CD4-positive, alpha-beta T cell treated with Interleukin-10 for 1 hour (primary cell): ENCODE data around the gene ZNF69.
"Not testable (repeated sequence)": the region's sequence is repeated elsewhere in the genome, so short reads cannot be mapped to it uniquely, and the experiment has no call there.

Experiments
- DNase-seq: peaks from one replicate; pipeline ENCODE4 v3.0.0-alpha.2; 2020

ZNF69 gene

GRCh38 chr19:11887611-11888531 is at the start of gene ZNF69:
Gene ZNF69 (plus strand): TSS chr19:11887782. CDS start chr19:11887924, 142 bp downstream.
- peak; percentile 62 for DNase-seq

GRCh38 chr19:11843722-11844121 is 43.9 kb upstream of the ZNF69 start:
- no peak for DNase-seq

- not testable (repeated sequence) for DNase-seq
Observed at GRCh38 chr19:11847615-11848014, 40.0 kb upstream of the ZNF69 start.

- DNase-seq = no peak
Observed at GRCh38 chr19:11848200-11848593, 39.4 kb upstream of the ZNF69 start.

- DNase-seq = peak; percentile 90
Observed at GRCh38 chr19:11848594-11849469, 38.8 kb upstream of the ZNF69 start, which contains the start of gene ZNF439. Gene ZNF439 (plus strand): TSS chr19:11848726. CDS start chr19:11848868, 142 bp downstream.

GRCh38 chr19:11850289-11850688 is 37.3 kb upstream of the ZNF69 start:
- not testable (repeated sequence) for DNase-seq

DNA sequence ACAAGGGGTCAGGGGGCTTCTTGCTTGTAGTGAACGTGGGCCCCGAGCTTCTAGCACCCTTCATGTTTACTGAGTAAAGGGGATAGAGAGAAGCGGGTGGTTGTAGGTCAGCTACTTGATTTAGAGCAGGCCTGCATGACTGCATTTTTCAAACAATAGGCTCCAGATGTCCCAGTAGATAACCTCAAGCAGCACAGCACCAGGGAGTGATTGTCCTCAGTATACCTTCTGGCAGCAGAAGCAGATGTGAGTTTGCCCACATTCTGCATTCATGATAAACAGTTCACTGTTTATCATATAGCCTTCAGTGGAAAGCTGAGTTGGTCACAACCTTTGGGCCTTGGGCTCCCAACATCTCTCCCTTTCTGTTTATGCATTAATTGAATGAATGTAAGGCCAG is 34.2 kb upstream of the ZNF69 start:
- no peak for DNase-seq

DNA sequence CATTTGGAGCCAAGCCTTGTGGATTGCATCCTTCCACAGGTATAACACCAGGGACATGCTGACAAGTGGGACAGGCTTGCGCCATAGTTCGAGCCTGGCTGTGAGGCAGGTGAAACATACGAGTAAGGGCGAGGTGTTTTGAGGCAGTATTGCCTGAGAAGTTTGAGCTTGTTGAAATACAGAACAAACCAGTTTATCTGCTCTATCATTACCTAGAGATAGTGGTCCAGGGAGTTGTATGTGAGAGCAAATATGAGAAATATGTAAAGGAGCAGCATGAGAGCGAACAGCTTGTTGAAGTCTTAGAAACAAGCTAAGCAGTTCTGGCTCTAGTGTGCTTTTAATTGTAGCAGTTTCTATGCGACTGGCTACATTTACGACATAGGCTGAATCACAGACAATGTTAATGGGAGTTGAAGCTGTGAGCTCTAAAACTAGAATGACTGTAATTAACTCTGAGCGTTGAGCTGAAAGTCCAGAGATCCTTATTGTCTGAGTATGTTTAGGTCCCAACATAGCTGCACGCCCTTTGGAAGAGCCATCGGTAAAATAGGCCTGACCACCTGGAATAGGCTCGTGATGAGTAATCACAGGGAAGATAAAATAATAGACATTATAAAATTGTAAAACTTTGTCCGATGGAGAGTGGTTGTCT is 30.9 kb upstream of the ZNF69 start:
- DNase-seq = no peak

- DNase-seq = no peak
Observed at GRCh38 chr19:11860721-11861120, 26.9 kb upstream of the ZNF69 start.

- no peak for DNase-seq
Observed at GRCh38 chr19:11861301-11861700, 26.3 kb upstream of the ZNF69 start.

DNA sequence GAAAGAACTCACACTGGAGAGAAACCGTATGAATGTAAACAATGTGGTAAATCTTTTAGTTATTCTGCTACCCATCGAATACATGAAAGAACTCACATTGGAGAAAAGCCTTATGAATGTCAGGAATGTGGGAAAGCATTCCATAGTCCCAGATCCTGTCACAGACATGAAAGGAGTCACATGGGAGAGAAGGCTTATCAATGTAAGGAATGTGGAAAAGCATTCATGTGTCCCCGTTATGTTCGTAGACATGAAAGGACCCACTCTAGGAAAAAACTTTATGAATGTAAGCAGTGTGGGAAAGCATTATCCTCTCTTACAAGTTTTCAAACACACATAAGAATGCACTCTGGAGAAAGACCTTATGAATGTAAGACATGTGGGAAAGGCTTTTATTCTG is 19.8 kb upstream of the ZNF69 start:
- not testable (repeated sequence) for DNase-seq

DNA sequence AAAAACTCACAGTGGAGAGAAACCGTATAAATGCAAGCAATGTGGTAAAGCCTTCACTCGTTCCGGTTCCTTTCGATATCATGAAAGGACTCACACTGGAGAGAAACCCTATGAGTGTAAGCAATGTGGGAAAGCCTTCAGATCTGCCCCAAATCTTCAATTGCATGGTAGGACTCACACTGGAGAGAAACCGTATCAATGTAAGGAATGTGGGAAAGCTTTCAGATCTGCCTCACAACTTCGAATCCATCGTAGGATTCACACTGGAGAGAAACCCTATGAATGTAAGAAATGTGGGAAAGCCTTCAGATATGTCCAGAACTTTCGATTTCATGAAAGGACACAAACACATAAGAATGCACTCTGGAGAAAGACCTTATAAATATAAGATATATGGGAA is 19.4 kb upstream of the ZNF69 start:
- DNase-seq = no peak

DNA sequence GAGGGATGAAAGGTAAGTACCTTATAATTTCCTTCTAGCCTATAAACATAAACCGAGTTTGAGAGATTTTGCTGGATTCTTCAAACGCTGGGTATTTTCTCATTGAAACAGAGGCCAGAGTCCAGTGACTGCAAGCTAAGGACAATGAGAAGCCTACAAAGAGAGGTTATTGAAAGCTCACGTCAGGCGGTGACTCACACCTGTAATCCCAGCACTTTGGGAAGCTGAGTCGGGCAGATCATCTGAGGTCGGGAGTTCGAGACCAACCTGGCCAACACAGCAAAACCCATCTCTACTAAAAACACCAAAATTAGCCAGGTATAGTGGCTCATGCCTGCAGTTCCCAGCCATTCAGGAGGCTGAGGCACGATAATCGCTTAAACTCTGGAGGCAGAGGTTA is 15.0 kb upstream of the ZNF69 start:
- DNase-seq = no peak

- no peak for DNase-seq
Observed at GRCh38 chr19:11873762-11874161, 13.8 kb upstream of the ZNF69 start.

DNA sequence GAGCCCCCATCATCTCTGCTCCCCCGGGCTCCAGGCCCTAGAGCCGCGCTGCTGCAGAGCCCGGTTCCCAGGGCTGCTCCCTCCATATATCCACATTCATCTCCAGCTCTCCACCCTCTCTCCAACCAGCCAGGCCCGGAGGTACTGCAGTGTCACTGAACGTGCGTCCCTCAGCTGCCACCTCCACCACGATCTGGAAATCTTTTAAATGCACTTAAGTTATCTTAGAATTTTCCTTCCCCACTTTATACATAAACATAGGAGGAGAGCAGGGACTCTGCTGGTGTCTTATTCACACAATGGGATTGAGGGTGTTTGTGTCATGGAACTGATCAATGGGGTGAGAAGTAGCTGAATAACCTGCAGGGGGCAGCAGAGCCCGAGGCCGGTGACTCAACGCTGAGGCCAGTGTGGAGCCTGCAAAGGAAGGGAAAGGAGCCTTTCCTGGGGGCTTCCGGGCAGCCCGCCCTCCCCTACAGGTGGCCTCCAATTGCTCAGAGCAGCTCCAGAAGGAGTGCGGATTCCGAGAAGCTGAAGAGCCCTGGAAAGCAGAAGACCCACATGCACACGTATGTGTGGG is 7.8 kb upstream of the ZNF69 start:
- peak; percentile 45 for DNase-seq

GRCh38 chr19:11880598-11880997 is 7.0 kb upstream of the ZNF69 start:
- no peak for DNase-seq

GRCh38 chr19:11881151-11881800 is 6.3 kb upstream of the ZNF69 start:
- peak; percentile 73 for DNase-seq

GRCh38 chr19:11882606-11883005 is 5.0 kb upstream of the ZNF69 start:
- DNase-seq = no peak

DNA sequence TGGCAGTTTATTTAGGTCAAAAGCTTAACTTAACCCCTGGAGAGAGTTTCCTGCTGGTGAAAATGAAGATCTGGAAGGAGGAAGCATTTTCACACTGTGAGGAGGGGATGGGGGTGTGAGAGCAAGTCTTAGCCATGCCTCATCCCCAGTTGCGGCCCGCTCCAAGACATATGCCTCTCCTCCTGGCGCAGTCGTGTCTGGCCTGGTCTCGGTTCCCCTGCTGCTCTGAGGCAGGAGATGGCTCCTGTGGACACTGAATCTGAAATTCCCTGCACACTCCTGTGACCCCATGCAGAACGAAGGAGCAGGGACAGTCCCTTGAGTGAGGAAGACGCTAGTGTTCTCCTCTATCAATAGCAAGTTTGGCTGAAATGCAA is 360 bp upstream of the ZNF69 start:
- DNase-seq = no peak

GRCh38 chr19:11889901-11890300 is 2.3 kb downstream of the ZNF69 start:
- DNase-seq = not testable (repeated sequence)

GRCh38 chr19:11890634-11891033 is 3.1 kb downstream of the ZNF69 start:
- DNase-seq = no peak

DNA sequence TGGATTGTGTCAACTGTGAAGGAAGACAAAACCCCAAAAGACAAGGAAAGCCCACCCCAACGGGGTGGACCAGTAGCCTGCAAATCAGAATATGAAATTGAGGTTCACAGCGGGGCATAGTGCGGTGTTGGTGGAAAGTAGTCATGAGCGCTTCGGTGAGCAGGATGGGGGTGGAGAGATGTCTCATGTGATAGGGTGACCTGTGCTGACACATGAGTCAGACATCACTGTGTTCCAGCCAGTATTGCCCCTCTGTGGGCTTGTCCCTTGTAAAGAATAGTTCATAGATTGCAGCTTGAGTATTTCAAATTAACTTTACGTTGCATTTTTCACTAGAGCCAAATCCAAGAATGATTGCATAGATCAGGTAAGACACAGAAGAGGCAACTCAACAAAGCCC is 7.3 kb downstream of the ZNF69 start:
- no peak for DNase-seq
